Skin epidermis (tissue), 12 donors: Measurements from ENCODE around the gene OR6C70.

Experiments used
- H3K27ac ChIP-seq, 21 experiments: fragments of 200-600 bp; sonication (generic) in 11 of 21; one replicate each; pipeline ENCODE4 v1.5.0; 2020; ENCODE audit warnings: mild to moderate bottlenecking in 3 of 21, inconsistent platforms in 2 of 21, moderate library complexity in 2 of 21
- H3K4me3 ChIP-seq, 7 experiments: fragments of 200-600 bp; sonication (generic) in 2 of 7; one replicate each; pipeline ENCODE4 v1.5.0; 2020; ENCODE audit warnings: inconsistent platforms in 2 of 7, mild to moderate bottlenecking in 2 of 7, moderate library complexity in 1 of 7

The OR6C70 gene

GRCh38 chr12:55420307-55420962, 49.5 kb downstream of the OR6C70 start:
- Histone ChIP-seq H3K27ac (no peak overlapping the region), H3K4me3 (no peak overlapping the region)
